H1 (cell line): ENCODE measurements around the gene ZDHHC17. TPM values are rescaled to one million over a fixed set of nuclear protein-coding genes. Genes with fewer than 3 reads are reported as not detected.

Experiments
- CTCF ChIA-PET: fragments of 300-600 bp; sonication (Branson Sonifier 250); formaldehyde crosslinking; loops from one replicate; lab custom pipeline; 2021; ENCODE audit not compliant: partially characterized antibody; lab: Charles Lee
- POLR2A ChIA-PET: fragments of 300-600 bp; sonication (Branson Sonifier 250); formaldehyde crosslinking; loops from one replicate; lab custom pipeline; 2021; ENCODE audit warnings: inconsistent platforms; ENCODE audit not compliant: partially characterized antibody; lab: Charles Lee
- DNase-seq, 2 experiments: peaks; one replicate each; pipeline versions ENCODE4 v3.0.0 to v3.0.0-alpha.2; 2010 to 2022; ENCODE audit warnings: low spot score in 2 of 2, low read depth in 1 of 2, mixed read lengths in 1 of 2
- FAIRE-seq: peaks from 2 replicates; lab custom pipeline; 2011; peaks lifted over from hg19 to GRCh38; lab: Jason Lieb, UNC
- H2AFZ ChIP-seq: 2 replicates; pipeline ENCODE4 v1.8.1; 2012; ENCODE audit warnings: low read length, inconsistent platforms
- H2AK5ac ChIP-seq: 2 replicates; pipeline ENCODE4 v1.6.1; 2013; ENCODE audit warnings: low read depth, low read length
- H2BK120ac ChIP-seq: replicated peaks from 2 replicates; pipeline ENCODE3; 2013; ENCODE audit warnings: low read depth, low read length, inconsistent platforms
- H2BK12ac ChIP-seq: 2 replicates; pipeline ENCODE4 v1.6.1; 2013; ENCODE audit warnings: low read depth, low read length
- H2BK15ac ChIP-seq: 2 replicates; pipeline ENCODE4 v1.6.1; 2013; ENCODE audit warnings: low read length
- H2BK20ac ChIP-seq: 2 replicates; pipeline ENCODE4 v1.6.1; 2013; ENCODE audit warnings: low read length
- H2BK5ac ChIP-seq: 2 replicates; pipeline ENCODE4 v1.6.1; 2013; ENCODE audit warnings: low read depth, low read length
- H3K14ac ChIP-seq: 2 replicates; pipeline ENCODE4 v1.6.1; 2013; ENCODE audit warnings: inconsistent platforms; ENCODE audit not compliant: insufficient read length
- H3K18ac ChIP-seq: 2 replicates; pipeline ENCODE4 v1.6.1; 2013; ENCODE audit warnings: low read length; ENCODE audit errors: extremely low read depth
- H3K23ac ChIP-seq: 2 replicates; pipeline ENCODE4 v1.6.1; 2013; ENCODE audit warnings: inconsistent platforms; ENCODE audit not compliant: insufficient read length
- H3K23me2 ChIP-seq: 2 replicates; pipeline ENCODE4 v1.6.1; 2013; ENCODE audit warnings: low read depth, low read length
- H3K27ac ChIP-seq: 2 replicates; pipeline ENCODE4 v1.6.1; 2011; ENCODE audit warnings: low read depth, low read length, inconsistent platforms
- H3K27me3 ChIP-seq, 4 experiments: replicated peaks in 1 of 4; 1 replicate in 1 of 4; 2 replicates in 3 of 4; pipeline versions ENCODE4 v1.6.1 to v1.8.1; 2011 to 2013; ENCODE audit warnings: low read length in 3 of 4, mild to moderate bottlenecking in 3 of 4, inconsistent platforms in 2 of 4, mixed read lengths in 2 of 4, moderate library complexity in 1 of 4; ENCODE audit not compliant: control insufficient read depth in 3 of 4, insufficient read depth in 3 of 4; ENCODE audit errors: extremely low read depth in 1 of 4
- H3K36me3 ChIP-seq, 4 experiments: 2 replicates each; pipeline versions ENCODE4 v1.6.1 to v1.8.1; 2011 to 2013; ENCODE audit warnings: mild to moderate bottlenecking in 4 of 4, low read length in 3 of 4, moderate library complexity in 2 of 4, control low read depth in 1 of 4, inconsistent platforms in 1 of 4; ENCODE audit not compliant: insufficient read depth in 4 of 4, control insufficient read depth in 2 of 4
- H3K4ac ChIP-seq: replicated peaks from 2 replicates; pipeline ENCODE3; 2013; ENCODE audit warnings: low read length, low read depth, mixed read lengths, inconsistent platforms; ENCODE audit not compliant: insufficient read length
- H3K4me1 ChIP-seq, 4 experiments: replicated peaks in 1 of 4; 1 replicate in 1 of 4; 2 replicates in 3 of 4; pipeline versions ENCODE4 v1.6.1 to v1.8.1; 2011 to 2013; ENCODE audit warnings: low read length in 3 of 4, inconsistent platforms in 2 of 4, mixed read lengths in 1 of 4; ENCODE audit not compliant: insufficient read depth in 4 of 4, control insufficient read depth in 3 of 4
- H3K4me2 ChIP-seq, 2 experiments: 2 replicates each; pipeline versions ENCODE4 v1.6.1 to v1.8.1; 2011 to 2013; ENCODE audit warnings: low read depth in 2 of 2, low read length in 2 of 2, control low read depth in 1 of 2, inconsistent platforms in 1 of 2, mild to moderate bottlenecking in 1 of 2; ENCODE audit not compliant: insufficient read depth in 1 of 2
- H3K4me3 ChIP-seq, 4 experiments: fragments of 200-600, 300-600 bp in 1 of 4; sonication (generic), shearing (Covaris generic), sonication (Bioruptor Twin) in 1 of 4; 2 replicates each; pipeline versions ENCODE4 v1.5.1 to v1.8.1; 2011 to 2016; ENCODE audit warnings: low read length in 4 of 4, low read depth in 3 of 4, control low read depth in 2 of 4, inconsistent platforms in 2 of 4, mild to moderate bottlenecking in 2 of 4, mixed read lengths in 1 of 4, moderate library complexity in 1 of 4; ENCODE audit not compliant: insufficient read depth in 2 of 4; ENCODE audit errors: extremely low read depth in 1 of 4
- H3K56ac ChIP-seq: replicated peaks from 2 replicates; pipeline ENCODE3; 2013; ENCODE audit warnings: low read depth, mild to moderate bottlenecking, mixed read lengths, low read length, inconsistent platforms; ENCODE audit not compliant: insufficient read length
- H3K79me1 ChIP-seq: 2 replicates; pipeline ENCODE4 v1.6.1; 2013; ENCODE audit warnings: low read depth, low read length, control low read depth
- H3K79me2 ChIP-seq, 2 experiments: 2 replicates each; pipeline versions ENCODE4 v1.6.1 to v1.8.1; 2012 to 2013; ENCODE audit warnings: low read length in 2 of 2, mild to moderate bottlenecking in 2 of 2, inconsistent platforms in 1 of 2; ENCODE audit not compliant: insufficient read depth in 2 of 2, control insufficient read depth in 1 of 2
- H3K9ac ChIP-seq, 4 experiments: replicated peaks in 1 of 4; 1 replicate in 1 of 4; 2 replicates in 3 of 4; pipeline versions ENCODE4 v1.6.1 to v1.8.1; 2011 to 2013; ENCODE audit warnings: low read depth in 3 of 4, low read length in 3 of 4, control low read depth in 2 of 4, mild to moderate bottlenecking in 2 of 4, moderate library complexity in 2 of 4, inconsistent platforms in 1 of 4; ENCODE audit errors: extremely low read depth in 1 of 4
- H3K9me3 ChIP-seq, 2 experiments: 2 replicates each; pipeline versions ENCODE4 v1.6.1 to v1.8.1; 2012 to 2013; ENCODE audit warnings: mild to moderate bottlenecking in 2 of 2, moderate library complexity in 2 of 2, control low read depth in 1 of 2, inconsistent platforms in 1 of 2, low read depth in 1 of 2, low read length in 1 of 2, mixed read lengths in 1 of 2; ENCODE audit not compliant: insufficient read depth in 2 of 2
- H4K20me1 ChIP-seq, 2 experiments: replicated peaks in 1 of 2; 2 replicates each; pipeline versions ENCODE3 to v1.8.1; 2011 to 2013; ENCODE audit warnings: inconsistent platforms in 2 of 2, low read length in 2 of 2, mild to moderate bottlenecking in 1 of 2; ENCODE audit not compliant: insufficient read depth in 2 of 2, control insufficient read depth in 1 of 2
- H4K5ac ChIP-seq: 2 replicates; pipeline ENCODE4 v1.6.1; 2013; ENCODE audit warnings: low read length, low read depth, mixed read lengths, inconsistent platforms; ENCODE audit not compliant: insufficient read length
- H4K8ac ChIP-seq: 2 replicates; pipeline ENCODE4 v1.8.0; 2013; ENCODE audit warnings: mild to moderate bottlenecking, moderate library complexity, low read length, inconsistent platforms; ENCODE audit not compliant: insufficient read depth; ENCODE audit errors: extremely low read depth
- H4K91ac ChIP-seq: replicated peaks from 2 replicates; pipeline ENCODE3; 2013; ENCODE audit warnings: low read length, mixed read lengths, inconsistent platforms; ENCODE audit not compliant: insufficient read length
- BCL11A ChIP-seq, 2 experiments: IDR thresholded peaks; one replicate each; pipeline ENCODE4 v1.6.1; 2011; ENCODE audit warnings: low read depth in 2 of 2, low read length in 2 of 2, mild to moderate bottlenecking in 2 of 2
- CBX5 ChIP-seq: fragments of 300-800, 300-1000 bp; sonication (generic); IDR thresholded peaks from 2 replicates; pipeline ENCODE4 v1.7.1; 2016; ENCODE audit warnings: antibody characterized with exemption, low read length, low read depth
- CEBPB ChIP-seq: IDR thresholded peaks from 2 replicates; pipeline ENCODE4 v1.6.1; 2012; ENCODE audit warnings: low read depth, low read length
- CTBP2 ChIP-seq: IDR thresholded peaks from 2 replicates; pipeline ENCODE4 v1.7.0; 2011; ENCODE audit warnings: borderline replicate concordance, mild to moderate bottlenecking, moderate library complexity, mixed read lengths, low read length; ENCODE audit not compliant: insufficient read depth, insufficient read length
- CTCF ChIP-seq, 3 experiments: IDR thresholded peaks; 1 replicate in 2 of 3; 2 replicates in 1 of 3; pipeline versions ENCODE4 v1.5.1 to v1.6.1; 2011; ENCODE audit warnings: low read length in 3 of 3, mild to moderate bottlenecking in 3 of 3, inconsistent platforms in 2 of 3, low read depth in 1 of 3, moderate library complexity in 1 of 3; ENCODE audit not compliant: insufficient read depth in 1 of 3; ENCODE audit errors: control extremely low read depth in 1 of 3
- JUND ChIP-seq: IDR thresholded peaks from 2 replicates; pipeline ENCODE4 v1.6.1; 2011; ENCODE audit warnings: mild to moderate bottlenecking, improper control_type of control experiment, low read length
- KDM5A ChIP-seq: fragments of 200-600 bp; IDR thresholded peaks from 2 replicates; pipeline ENCODE4 v1.7.1; 2012; ENCODE audit warnings: mild to moderate bottlenecking, low read length, inconsistent platforms, mixed read lengths
- SAP30 ChIP-seq: fragments of 300-600 bp; sonication (generic); IDR thresholded peaks from 2 replicates; pipeline ENCODE4 v1.7.1; 2012; ENCODE audit warnings: low read length, moderate library complexity, mild to moderate bottlenecking, inconsistent platforms; ENCODE audit not compliant: insufficient read depth, insufficient replicate concordance
- SIRT6 ChIP-seq: IDR thresholded peaks from one replicate; pipeline ENCODE4 v1.7.1; 2012; ENCODE audit warnings: low read length, inconsistent platforms
- WGBS, 2 experiments: shearing (Covaris generic) in 1 of 2; methylation state at CpG; one replicate each; pipeline versions ENCODE4 v1.1.6 to v1.1.7; 2013 to 2015; ENCODE audit warnings: low lambda C conversion rate in 2 of 2, mixed read lengths in 2 of 2, inconsistent platforms in 1 of 2, low coverage in 1 of 2, missing lambda C conversion rate in 1 of 2; ENCODE audit not compliant: insufficient replicate concordance in 2 of 2, insufficient coverage in 1 of 2, insufficient read length in 1 of 2; ENCODE audit errors: extremely low coverage in 1 of 2, missing lambda C conversion rate in 1 of 2; 5-methylcytosine and 5-hydroxymethylcytosine counted together
- polyA plus RNA-seq, 7 experiments: library from polyadenylated mRNA; depleted of rRNA in 3 of 7; stranded (reverse) in 5 of 7; unstranded in 2 of 7; fragments of >200 nt in 5 of 7; fragments of 200-250 nt in 2 of 7; gene quantifications; 1 replicate in 5 of 7; 2 replicates in 1 of 7; 4 replicates in 1 of 7; pipeline versions ENCODE4 v1.2.1 to v1.2.3, GENCODE V29; 2011 to 2013; ENCODE audit warnings: missing spikeins in 2 of 7, mixed read lengths in 2 of 7
- total RNA-seq: library from RNA; stranded (reverse); fragmentation: NEBNext Ultra II Directional; extraction: Animal tissue kit (Norgen Biotek cat#: 25700); gene quantifications from 2 replicates; pipeline ENCODE4 v1.2.1, GENCODE V29; 2021
- TF ChIP-seq, protein P1 (sequence below): IDR thresholded peaks from 2 replicates; pipeline ENCODE4 v1.6.1; 2011; ENCODE audit warnings: low read depth, mild to moderate bottlenecking, low read length; ENCODE audit not compliant: insufficient read depth

Gene ZDHHC17
- total and polyA plus RNA-seq, 2 of the 8 experiments (the other 6 are each of a cell fraction or from before 2014, with no cell fraction given) = 27.6 to 28.9 TPM

DNA sequence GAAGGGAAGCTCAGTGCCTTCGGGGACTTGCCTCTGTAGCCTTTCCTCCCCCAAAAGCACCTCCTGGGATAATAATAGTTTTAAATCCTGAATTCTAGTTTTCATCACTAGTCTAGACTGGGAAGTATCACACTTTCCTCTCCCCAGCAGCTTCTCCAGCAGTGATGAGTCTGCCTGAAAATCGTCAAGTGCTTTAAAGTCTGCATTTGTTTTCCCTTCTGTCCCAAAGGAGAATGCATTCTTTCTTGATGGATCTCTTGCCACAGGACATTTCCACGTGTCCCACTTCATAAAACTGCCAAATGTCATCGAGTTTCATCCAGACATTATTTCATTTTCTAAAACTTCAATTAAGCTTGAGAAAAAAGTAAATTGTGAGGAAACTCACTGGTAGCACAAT, 99.9 kb downstream of the ZDHHC17 start:
- H2BK20ac ChIP-seq = no peak overlapping the region
- no peak overlapping the region for H3K4me2 ChIP-seq
- H3K36me3 ChIP-seq = peaks cover 12 to 29% (median 22%) of the 10 kb centered on the region in 4 experiments
- H2BK120ac ChIP-seq = no peak overlapping the region
- peaks cover 0 to 4% (median 3%) of the 10 kb centered on the region in 4 experiments; a peak in 4 of 7 replicates for H3K4me1 ChIP-seq
- DNase-seq (no peak), FAIRE-seq (no peak)
- H3K18ac ChIP-seq = no peak overlapping the region
- H2BK15ac ChIP-seq = no peak overlapping the region
- no peak overlapping the region for H2AFZ ChIP-seq
- no peak overlapping the region for H3K14ac ChIP-seq
- H2BK5ac ChIP-seq = no peak overlapping the region
- 0 out of 2 replicates have a peak, but pooled peaks cover 2% of the 10 kb centered on the region for H3K79me1 ChIP-seq
- POLR2A ChIA-PET = interaction anchor here (1.3 kb wide), 1 partner anchor 12 kb away, joined by 4 read pairs; no protein-coding TSS in a partner anchor
- no peak overlapping the region for H4K8ac ChIP-seq
- H2BK12ac ChIP-seq = no peak overlapping the region
- H3K79me2 ChIP-seq = peaks cover 0 to 31% of the 10 kb centered on the region in 2 experiments; a peak in 2 of 4 replicates
- H3K4ac ChIP-seq = no peak overlapping the region
- no peaks in the 10 kb centered on the region for H4K20me1 ChIP-seq
- no peak overlapping the region for H3K4me3 ChIP-seq
- no peaks in the 10 kb centered on the region for H3K27me3 ChIP-seq
- no peaks in the 10 kb centered on the region for H3K9me3 ChIP-seq
- no peak overlapping the region for H2AK5ac ChIP-seq
- no peak overlapping the region for H3K9ac ChIP-seq
- 57% methylated on average over 4 of the region's 4 CpGs; no CpG with 5 or more reads in 1 of the 2 experiments for WGBS, 2 experiments
- no peak overlapping the region for H3K23ac ChIP-seq
- no peak overlapping the region for H3K27ac ChIP-seq
- CTCF ChIA-PET = interaction anchor here (1.3 to 1.5 kb wide), 2 partner anchors 43 to 147 kb away, joined by 4 to 5 read pairs; no protein-coding TSS in a partner anchor
- H4K91ac ChIP-seq = no peak overlapping the region
- H3K56ac ChIP-seq = no peak overlapping the region
- no peak overlapping the region for H4K5ac ChIP-seq
- no peaks in the 10 kb centered on the region for H3K23me2 ChIP-seq
- TF ChIP-seq SAP30 (no peak), JUND (no peak), CTBP2 (no peak), CBX5 (no peak), CEBPB (no peak), SIRT6 (no peak), BCL11A (IDR thresholded peaks at IDR 0.05; ENCODE audit: low read depth in 2 of 2, low read length in 2 of 2) (no peak), CTCF (IDR thresholded peaks at IDR 0.05; ENCODE audit: control extremely low read depth in 1 of 3, insufficient read depth in 1 of 3, low read depth in 1 of 3, low read length in 3 of 3) (no peak), KDM5A (no peak)
- TF ChIP-seq, protein P1, sequence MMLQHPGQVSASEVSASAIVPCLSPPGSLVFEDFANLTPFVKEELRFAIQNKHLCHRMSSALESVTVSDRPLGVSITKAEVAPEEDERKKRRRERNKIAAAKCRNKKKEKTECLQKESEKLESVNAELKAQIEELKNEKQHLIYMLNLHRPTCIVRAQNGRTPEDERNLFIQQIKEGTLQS = no peak
